ENCODE measurements around the gene SLC1A7.

GRCh38 chr1:53180951-53181350, 38.5 kb upstream of the SLC1A7 start:
- TF ChIP-seq CTCF (optimal IDR thresholded peaks at IDR 0.05 in 1 of 3, IDR thresholded peaks at IDR 0.05 in 1 of 3, conservative IDR thresholded peaks at IDR 0.05 in 1 of 3; ENCODE audit: extremely low read depth in 1 of 3, insufficient read depth in 2 of 3, low read length in 3 of 3) = no peak
- no peak for TF ChIP-seq EZH2 (IDR thresholded peaks at IDR 0.05; ENCODE audit: low read length)

Data from keratinocyte (primary cell).